GM18951 (cell line): ENCODE data around the gene PSPC1.
"Not testable (repeated sequence)": the region's sequence is repeated elsewhere in the genome, so short reads cannot be mapped to it uniquely, and the experiment has no call there.

Experiments
- POLR2A ChIP-seq: IDR thresholded peaks from 4 replicates; pipeline ENCODE4 v1.6.1; 2011; ENCODE audit warnings: mild to moderate bottlenecking; ENCODE audit not compliant: insufficient read length, insufficient read depth; ENCODE audit errors: extremely low read depth
- in situ Hi-C: fragments of 300-500 bp; cut with MboI; formaldehyde crosslinking; loops from one replicate; pipeline ENCODE4 v1.12.0; 2022; ENCODE audit warnings: low sequenced_read_pairs, mixed read lengths, inconsistent platforms; ENCODE audit not compliant: unreplicated experiment

The PSPC1 gene

GRCh38 chr13:19720039-19720438 lies 62.7 kb downstream of the PSPC1 start:
- in situ Hi-C loops: no loop called here
- TF ChIP-seq POLR2A: no peak

- TF ChIP-seq POLR2A: no peak
- in situ Hi-C loops: no loop called here
Measured at GRCh38 chr13:19713186-19713965, 69.4 kb downstream of the PSPC1 start.

GRCh38 chr13:19709782-19710181 lies 73.0 kb downstream of the PSPC1 start:
- in situ Hi-C loops: loop anchor here (10.0 kb wide), 1 partner anchor 505 kb away; no protein-coding TSS in a partner anchor

GRCh38 chr13:19709039-19709438 lies 73.7 kb downstream of the PSPC1 start:
- in situ Hi-C loops: loop anchor here (10.0 kb wide), 1 partner anchor 504 kb away; no protein-coding TSS in a partner anchor

- in situ Hi-C loops: loop anchor here (10.0 kb wide), 1 partner anchor 499 kb away; no protein-coding TSS in a partner anchor
Measured at GRCh38 chr13:19704256-19704655, 78.5 kb downstream of the PSPC1 start.

GRCh38 chr13:19701619-19702018 lies 81.1 kb downstream of the PSPC1 start:
- in situ Hi-C loops: loop anchor here (10.0 kb wide), 1 partner anchor 497 kb away; no protein-coding TSS in a partner anchor

- in situ Hi-C loops: loop anchor here (10.0 kb wide), 1 partner anchor 496 kb away; no protein-coding TSS in a partner anchor
Measured at GRCh38 chr13:19700963-19701362, 81.8 kb downstream of the PSPC1 start.

- TF ChIP-seq POLR2A: no peak
- in situ Hi-C loops: no loop called here
Measured at GRCh38 chr13:19695829-19696228, 86.9 kb downstream of the PSPC1 start.

GRCh38 chr13:19695428-19695827 lies 87.3 kb downstream of the PSPC1 start:
- in situ Hi-C loops: no loop called here
- TF ChIP-seq POLR2A: no peak

- in situ Hi-C loops: not testable (repeated sequence)
Measured at GRCh38 chr13:19691447-19691846, 91.3 kb downstream of the PSPC1 start.

GRCh38 chr13:19685437-19685836 lies 97.3 kb downstream of the PSPC1 start:
- no peak for TF ChIP-seq POLR2A
- in situ Hi-C loops: no loop called here

- in situ Hi-C loops: no loop called here
- no peak for TF ChIP-seq POLR2A
Measured at GRCh38 chr13:19685034-19685433, 97.7 kb downstream of the PSPC1 start.

- TF ChIP-seq POLR2A: no peak
- in situ Hi-C loops: no loop called here
Measured at GRCh38 chr13:19681517-19681916, 101.2 kb downstream of the PSPC1 start.

GRCh38 chr13:19680751-19681150 lies 102.0 kb downstream of the PSPC1 start:
- no peak for TF ChIP-seq POLR2A
- in situ Hi-C loops: no loop called here

GRCh38 chr13:19676168-19676567 lies 106.6 kb downstream of the PSPC1 start:
- no peak for TF ChIP-seq POLR2A
- in situ Hi-C loops: no loop called here

GRCh38 chr13:19674898-19675297 lies 107.8 kb downstream of the PSPC1 start:
- TF ChIP-seq POLR2A: no peak
- in situ Hi-C loops: no loop called here
